Measurements from ENCODE around the gene KIAA1328.

Gene KIAA1328

GRCh38 chr18:37188016-37188791, 359.3 kb downstream of the KIAA1328 start:
- in situ Hi-C loops (cut with MboI; ENCODE audit: low sequenced_read_pairs), result no loop called here

- in situ Hi-C loops (cut with MboI; ENCODE audit: low sequenced_read_pairs), result no loop called here
Measured at GRCh38 chr18:37199741-37200140, 370.8 kb downstream of the KIAA1328 start.

GRCh38 chr18:37207343-37207742, 378.4 kb downstream of the KIAA1328 start:
- in situ Hi-C loops (cut with MboI; ENCODE audit: low sequenced_read_pairs), result no loop called here

GRCh38 chr18:37210781-37211180, 381.9 kb downstream of the KIAA1328 start:
- in situ Hi-C loops (cut with MboI; ENCODE audit: low sequenced_read_pairs), result no loop called here

GRCh38 chr18:37218022-37218590, 389.2 kb downstream of the KIAA1328 start:
- in situ Hi-C loops (cut with MboI; ENCODE audit: low sequenced_read_pairs), result no loop called here

- in situ Hi-C loops (cut with MboI; ENCODE audit: low sequenced_read_pairs), result no loop called here
Measured at GRCh38 chr18:37219257-37219656, 390.3 kb downstream of the KIAA1328 start.

GRCh38 chr18:37222354-37222998, 393.5 kb downstream of the KIAA1328 start:
- in situ Hi-C loops (cut with MboI; ENCODE audit: low sequenced_read_pairs), result no loop called here

GRCh38 chr18:37222999-37223378, 394.1 kb downstream of the KIAA1328 start:
- in situ Hi-C loops (cut with MboI; ENCODE audit: low sequenced_read_pairs), result no loop called here

GRCh38 chr18:37225279-37225678, 396.4 kb downstream of the KIAA1328 start:
- in situ Hi-C loops (cut with MboI; ENCODE audit: low sequenced_read_pairs), result no loop called here

- in situ Hi-C loops (cut with MboI; ENCODE audit: low sequenced_read_pairs), result no loop called here
Measured at GRCh38 chr18:37230768-37231167, 401.8 kb downstream of the KIAA1328 start.

GRCh38 chr18:37231251-37231650, 402.3 kb downstream of the KIAA1328 start:
- in situ Hi-C loops (cut with MboI; ENCODE audit: low sequenced_read_pairs), result no loop called here

GRCh38 chr18:37235583-37235982, 406.7 kb downstream of the KIAA1328 start:
- in situ Hi-C loops (cut with MboI; ENCODE audit: low sequenced_read_pairs), result no loop called here

- in situ Hi-C loops (cut with MboI; ENCODE audit: low sequenced_read_pairs), result no loop called here
Measured at GRCh38 chr18:37238282-37239108, 409.6 kb downstream of the KIAA1328 start.

- in situ Hi-C loops (cut with MboI; ENCODE audit: low sequenced_read_pairs), result no loop called here
Measured at GRCh38 chr18:37242091-37242490, 413.2 kb downstream of the KIAA1328 start.

- in situ Hi-C loops (cut with MboI; ENCODE audit: low sequenced_read_pairs), result no loop called here
Measured at GRCh38 chr18:37242826-37243560, 414.1 kb downstream of the KIAA1328 start.

- in situ Hi-C loops (cut with MboI; ENCODE audit: low sequenced_read_pairs), result no loop called here
Measured at GRCh38 chr18:37243741-37244140, 414.8 kb downstream of the KIAA1328 start.

- in situ Hi-C loops (cut with MboI; ENCODE audit: low sequenced_read_pairs), result no loop called here
Measured at GRCh38 chr18:37244618-37245017, 415.7 kb downstream of the KIAA1328 start.

GRCh38 chr18:37246779-37247340, 417.9 kb downstream of the KIAA1328 start:
- in situ Hi-C loops (cut with MboI; ENCODE audit: low sequenced_read_pairs), result no loop called here

- in situ Hi-C loops (cut with MboI; ENCODE audit: low sequenced_read_pairs), result no loop called here
Measured at GRCh38 chr18:37247497-37248161, 418.7 kb downstream of the KIAA1328 start.

GRCh38 chr18:37248281-37248680, 419.4 kb downstream of the KIAA1328 start:
- in situ Hi-C loops (cut with MboI; ENCODE audit: low sequenced_read_pairs), result no loop called here

Data from HL-60/S4 treated with phorbol 12-myristate 13-acetate at 8.2 ng/mL for 4 days and 3 days (cell line).